Pancreas (tissue), 10 donors: ENCODE data around the gene KCNAB2. TPM values are rescaled to one million over a fixed set of nuclear protein-coding genes. Genes with fewer than 3 reads are reported as not detected.

Experiments
- ATAC-seq, 4 donors: fragments of 200-7000 bp; cut with Tn5 transposase; one replicate each; pipeline versions ENCODE4 v1.8.0 to v1.9.1; 2020; ENCODE audit warnings: mild to moderate bottlenecking in 4 of 4, moderate library complexity in 4 of 4
- DNase-seq, 6 donors: peaks; one replicate each; pipeline ENCODE4 v3.0.0-alpha.2; 2020
- FAIRE-seq: peaks from 2 replicates; lab custom pipeline; 2012; peaks lifted over from hg19 to GRCh38; lab: Jason Lieb, UNC
- H3K27ac ChIP-seq, 4 donors: fragments of 200-600 bp; sonication (generic); 1 replicate in 3 of 4; 2 replicates in 1 of 4; pipeline versions ENCODE4 v1.5.0 to v1.8.0; 2020
- H3K27me3 ChIP-seq, 4 donors: fragments of 200-600 bp; one replicate each; pipeline ENCODE4 v1.8.0; 2021
- H3K36me3 ChIP-seq, 3 donors: fragments of 200-600 bp; sonication (generic) in 1 of 3; one replicate each; pipeline versions ENCODE4 v1.5.0 to v1.8.0; 2020 to 2021
- H3K4me1 ChIP-seq, 3 donors: fragments of 200-600 bp; one replicate each; pipeline ENCODE4 v1.8.0; 2021
- H3K4me3 ChIP-seq, 4 donors: fragments of 200-600 bp; sonication (generic) in 2 of 4; one replicate each; pipeline versions ENCODE4 v1.5.0 to v1.8.0; 2020 to 2021
- H3K9me3 ChIP-seq, 4 donors: fragments of 200-600 bp; one replicate each; pipeline ENCODE4 v1.8.0; 2021
- WGBS, 2 donors: extraction: QIAGEN DNeasy Blood & Tissue Kit; methylation state at CpG; one replicate each; pipeline ENCODE4 v1.1.7; 2013; 5-methylcytosine and 5-hydroxymethylcytosine counted together
- intact Hi-C, 3 donors: fragments of 100-400 bp; cut with DNase I; formaldehyde crosslinking; loops; one replicate each; pipeline versions ENCODE4 v1.11.1 to v1.14.2; 2022
- polyA plus RNA-seq, 2 donors: library from polyadenylated mRNA; stranded (reverse); fragments of 200-250 nt; gene quantifications; one replicate each; pipeline ENCODE4 v1.2.3, GENCODE V29; 2013
- total RNA-seq, 6 donors: library from RNA; stranded (reverse); fragmentation: NEBNext Ultra II Directional in 4 of 6; extraction: Animal tissue kit (Norgen Biotek cat#: 25700) in 4 of 6; gene quantifications; one replicate each; pipeline versions ENCODE4 v1.2.1 to v1.2.4, GENCODE V29; 2021 to 2023
- TF ChIP-seq, protein P1 (sequence below), 4 donors: fragments of 200-600 bp; sonication (generic) in 3 of 4; IDR thresholded peaks; one replicate each; pipeline versions ENCODE4 v1.5.0 to v1.8.0; 2021; ENCODE audit warnings: antibody characterized with exemption in 4 of 4
- donor health status: healthy with polysubstance abuse.
- donor health status: DM: no; HTN: no; CAD: no; lungs with moderate emphysema.
- donor health status: DM: no; HTN: no; CAD: no.
- donor health status: control.
- donor health status: control.
- donor health status: Bipolar disorder and iron deficiency.
- donor health status: DM: yes; HTN: yes; CAD: no.
- donor health status: DM: no; HTN: no; CAD: no.
- donor health status: DM: no; HTN: no; CAD: no.
- donor health status: DM: yes; HTN: yes; CAD: no.

The KCNAB2 gene
- total and polyA plus RNA-seq, 8 donors, result 1.2 to 9.0 (median 4.3) TPM

DNA sequence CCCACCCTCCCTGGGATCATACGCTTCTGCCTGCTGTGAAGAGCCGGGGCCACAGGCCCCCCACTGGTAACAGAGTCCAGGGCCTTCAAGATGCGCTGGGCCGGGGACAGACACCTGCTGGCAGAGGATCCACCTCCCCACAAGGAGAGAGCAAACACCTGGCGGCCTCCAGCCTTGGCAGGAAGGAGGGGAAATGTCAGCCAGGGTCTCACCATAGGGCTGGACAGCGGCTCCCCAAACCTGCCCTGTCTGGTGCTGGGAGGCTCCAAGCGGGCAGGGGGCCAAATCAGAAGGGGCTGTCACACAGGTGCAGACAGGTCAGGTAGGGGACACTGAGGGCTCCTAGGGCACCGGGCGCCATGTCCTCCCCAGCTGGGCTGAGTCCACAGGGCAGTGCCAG is 58.9 kb downstream of the KCNAB2 start:
- H3K27me3 ChIP-seq, result no peaks in the 10 kb centered on the region
- H3K9me3 ChIP-seq, result no peaks in the 10 kb centered on the region
- no peaks in the 10 kb centered on the region for H3K4me1 ChIP-seq
- no peak for ATAC-seq
- TF ChIP-seq, protein P1, sequence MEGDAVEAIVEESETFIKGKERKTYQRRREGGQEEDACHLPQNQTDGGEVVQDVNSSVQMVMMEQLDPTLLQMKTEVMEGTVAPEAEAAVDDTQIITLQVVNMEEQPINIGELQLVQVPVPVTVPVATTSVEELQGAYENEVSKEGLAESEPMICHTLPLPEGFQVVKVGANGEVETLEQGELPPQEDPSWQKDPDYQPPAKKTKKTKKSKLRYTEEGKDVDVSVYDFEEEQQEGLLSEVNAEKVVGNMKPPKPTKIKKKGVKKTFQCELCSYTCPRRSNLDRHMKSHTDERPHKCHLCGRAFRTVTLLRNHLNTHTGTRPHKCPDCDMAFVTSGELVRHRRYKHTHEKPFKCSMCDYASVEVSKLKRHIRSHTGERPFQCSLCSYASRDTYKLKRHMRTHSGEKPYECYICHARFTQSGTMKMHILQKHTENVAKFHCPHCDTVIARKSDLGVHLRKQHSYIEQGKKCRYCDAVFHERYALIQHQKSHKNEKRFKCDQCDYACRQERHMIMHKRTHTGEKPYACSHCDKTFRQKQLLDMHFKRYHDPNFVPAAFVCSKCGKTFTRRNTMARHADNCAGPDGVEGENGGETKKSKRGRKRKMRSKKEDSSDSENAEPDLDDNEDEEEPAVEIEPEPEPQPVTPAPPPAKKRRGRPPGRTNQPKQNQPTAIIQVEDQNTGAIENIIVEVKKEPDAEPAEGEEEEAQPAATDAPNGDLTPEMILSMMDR (IDR thresholded peaks at IDR 0.05), result no peak
- FAIRE-seq, result no peak
- H3K27ac ChIP-seq, result no peak overlapping the region
- DNase-seq, result peak in 3 of 6 donors; percentile 14 to 48 (median 42)
- intact Hi-C loops, result no loop called here
- H3K36me3 ChIP-seq, result no peaks in the 10 kb centered on the region
- H3K4me3 ChIP-seq, result no peak overlapping the region
- WGBS, 2 donors, result 45 to 60% methylated on average over 9 of the region's 9 CpGs

DNA sequence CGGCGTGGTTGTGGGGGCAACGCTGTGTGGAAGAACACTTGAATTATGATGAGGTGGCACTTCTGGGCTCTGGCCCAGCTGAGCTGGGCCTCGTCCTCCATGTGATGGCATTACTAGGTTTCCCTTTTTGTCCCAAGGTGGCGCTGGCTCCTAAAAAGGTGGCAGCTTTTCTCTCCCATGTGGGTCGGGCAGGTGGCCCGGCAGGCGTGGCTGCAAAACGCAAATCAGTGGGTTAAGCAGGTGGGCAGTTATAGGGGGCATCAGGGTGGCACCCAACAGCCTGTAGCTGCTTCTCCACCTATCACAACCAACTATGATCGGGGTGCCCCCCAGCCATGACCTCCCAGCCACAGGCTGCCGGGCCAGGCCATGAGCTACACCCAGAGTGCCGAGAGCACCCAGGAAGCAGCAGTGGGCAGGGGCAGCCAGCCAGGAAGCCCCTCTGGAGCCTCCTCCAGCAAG is 59.6 kb downstream of the KCNAB2 start:
- Histone ChIP-seq H3K4me1 (no peaks in the 10 kb centered on the region), H3K27ac (no peak overlapping the region), H3K36me3 (no peaks in the 10 kb centered on the region), H3K4me3 (no peak overlapping the region), H3K27me3 (no peaks in the 10 kb centered on the region), H3K9me3 (no peaks in the 10 kb centered on the region)
- WGBS, 2 donors, result 38 to 54% methylated on average over 12 of the region's 12 CpGs
- peak in 2 of 6 donors; percentile 10 to 44 for DNase-seq
- FAIRE-seq, result no peak
- TF ChIP-seq, protein P1 (IDR thresholded peaks at IDR 0.05), result no peak
- ATAC-seq, result no peak
- intact Hi-C loops, result no loop called here

DNA sequence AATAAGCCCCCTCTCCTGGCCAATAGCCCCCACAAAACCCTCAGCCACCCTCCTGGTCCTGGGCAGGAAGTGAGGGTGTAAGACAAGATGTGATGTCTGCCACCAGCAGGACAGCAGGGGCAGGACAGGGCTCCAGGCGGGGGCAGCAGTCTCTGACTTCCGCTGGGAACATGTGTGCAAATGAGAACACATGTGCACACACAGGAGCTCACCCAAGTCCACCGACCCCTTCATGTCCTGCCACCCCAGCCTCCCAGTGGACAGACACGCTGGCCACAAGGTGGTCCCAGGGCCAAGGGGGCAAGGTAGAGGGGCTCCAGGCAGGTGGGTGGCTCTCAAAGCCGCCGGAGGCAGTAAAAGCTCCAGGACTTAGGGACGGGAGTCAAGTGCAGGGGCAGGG is 60.1 kb downstream of the KCNAB2 start:
- Histone ChIP-seq H3K27ac (no peak overlapping the region), H3K36me3 (no peaks in the 10 kb centered on the region), H3K4me1 (no peaks in the 10 kb centered on the region), H3K9me3 (no peaks in the 10 kb centered on the region), H3K27me3 (no peaks in the 10 kb centered on the region), H3K4me3 (no peak overlapping the region)
- DNase-seq, result peak in 2 of 6 donors; percentile 4 to 49
- TF ChIP-seq, protein P1 (IDR thresholded peaks at IDR 0.05), result no peak
- no peak for ATAC-seq
- intact Hi-C loops, result no loop called here
- WGBS, 2 donors, result 51 to 63% methylated on average over 7 of the region's 7 CpGs
- FAIRE-seq, result no peak

DNA sequence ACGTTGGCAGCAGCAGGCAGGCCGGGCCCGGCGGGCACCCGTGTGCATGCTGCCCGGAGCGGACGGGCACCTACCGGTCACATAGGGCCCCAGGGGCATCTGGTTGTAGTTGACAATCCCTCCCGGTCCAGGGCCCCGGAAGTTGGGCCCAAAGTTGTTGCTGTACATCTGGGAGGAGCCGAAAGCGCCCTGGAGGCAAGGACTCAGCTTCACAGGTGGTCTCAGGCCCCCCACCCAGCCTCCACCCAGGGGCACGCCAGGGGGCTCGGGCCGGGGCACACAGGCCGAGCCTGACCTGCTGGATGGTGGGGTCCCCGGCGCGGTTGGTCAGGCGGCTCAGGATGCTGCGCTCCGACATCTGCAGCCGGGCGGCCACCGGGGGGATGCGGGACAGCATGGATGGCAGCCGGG is 60.6 kb downstream of the KCNAB2 start:
- H3K36me3 ChIP-seq, result no peaks in the 10 kb centered on the region
- FAIRE-seq (no peak), ATAC-seq (no peak), DNase-seq (peak in 3 of 6 donors; percentile 12 to 67 (median 51))
- TF ChIP-seq, protein P1 (IDR thresholded peaks at IDR 0.05), result no peak
- H3K27me3 ChIP-seq, result no peaks in the 10 kb centered on the region
- H3K4me1 ChIP-seq, result no peaks in the 10 kb centered on the region
- intact Hi-C loops, result no loop called here
- no peak overlapping the region for H3K4me3 ChIP-seq
- no peaks in the 10 kb centered on the region for H3K9me3 ChIP-seq
- H3K27ac ChIP-seq, result no peak overlapping the region
- WGBS, 2 donors, result 76 to 81% methylated on average over 28 of the region's 28 CpGs

DNA sequence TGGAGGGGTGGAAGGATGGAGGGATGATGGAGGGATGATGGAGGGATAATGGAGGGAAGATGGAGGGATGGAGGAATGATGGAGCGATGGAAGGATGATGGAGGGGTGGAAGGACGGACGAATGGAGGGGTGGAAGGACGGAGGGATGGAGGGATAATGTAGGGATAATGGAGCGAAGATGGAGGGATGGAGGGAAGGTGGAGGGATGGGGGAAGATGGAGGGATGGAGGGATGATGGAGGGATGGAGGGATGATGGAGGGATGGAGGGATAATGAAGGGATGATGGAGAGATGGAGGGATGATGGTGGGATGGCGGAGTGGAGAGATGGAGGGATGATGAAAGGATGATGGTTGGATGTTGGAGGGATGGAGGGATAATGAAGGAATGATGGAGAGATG is 61.3 kb downstream of the KCNAB2 start:
- no peak for ATAC-seq
- DNase-seq, result no peak
- intact Hi-C loops, result no loop called here
- Histone ChIP-seq H3K36me3 (no peaks in the 10 kb centered on the region), H3K4me1 (no peaks in the 10 kb centered on the region), H3K27ac (no peak overlapping the region), H3K4me3 (no peak overlapping the region), H3K27me3 (no peaks in the 10 kb centered on the region), H3K9me3 (no peaks in the 10 kb centered on the region)
- TF ChIP-seq, protein P1 (IDR thresholded peaks at IDR 0.05), result no peak
- no peak for FAIRE-seq
- WGBS, 2 donors, result 68 to 79% methylated on average over 6 of the region's 6 CpGs
